Activated CD4-positive, alpha-beta T cell treated with anti-CD3 and anti-CD28 coated beads, Interleukin-2, amount 50 U/mL, for 4 hours (primary cell): ENCODE results near the gene EMC7.

ENCODE experiments used
- DNase-seq, 2 experiments: peaks; one replicate each; pipeline ENCODE4 v3.0.0-alpha.2; 2020

EMC7 gene

DNA sequence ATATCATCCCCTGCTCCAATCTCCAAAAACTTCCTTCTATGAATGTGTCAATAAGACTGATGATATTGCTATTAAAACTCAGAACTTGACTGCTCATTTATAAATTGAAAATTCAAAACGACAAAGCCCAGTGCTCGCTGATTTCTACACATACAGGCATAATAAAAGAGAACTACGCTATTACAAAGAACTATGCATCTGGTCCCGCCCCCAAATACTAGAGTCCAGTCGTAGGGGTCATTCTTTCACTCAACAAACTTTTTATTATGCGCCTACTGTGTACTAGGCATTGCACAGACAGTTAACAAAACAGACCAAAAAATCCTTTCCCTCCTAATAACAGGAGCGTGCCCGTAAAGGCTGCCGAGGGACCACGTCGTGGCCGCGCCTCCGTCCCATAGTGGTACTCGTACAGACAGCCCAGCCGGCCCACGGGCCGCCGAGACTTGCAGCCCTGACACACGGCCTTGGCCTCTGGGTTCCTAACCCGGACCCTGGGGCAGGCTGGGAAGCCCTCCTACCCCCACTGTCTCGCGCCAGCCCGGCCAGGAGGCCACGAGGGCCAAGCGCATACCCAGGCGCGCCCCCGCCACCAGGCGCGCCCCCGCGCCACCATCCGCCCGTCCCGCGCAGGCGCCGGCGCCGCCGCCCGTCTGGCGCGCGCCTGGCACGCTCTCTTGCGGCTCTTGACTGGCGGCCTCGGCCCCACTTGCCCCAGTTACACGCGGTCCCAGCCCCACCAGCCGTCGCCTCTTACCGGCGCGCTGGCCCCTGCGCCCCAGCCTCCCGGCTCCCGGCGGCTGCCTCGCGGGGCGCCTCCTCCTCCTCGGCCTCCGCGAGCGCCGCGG is 63.4 kb downstream of the EMC7 start:
- DNase-seq = peak; percentile 60 to 67
